ENCODE measurements around the gene YOD1.
"Not testable (repeated sequence)": the region's sequence is repeated elsewhere in the genome, so short reads cannot be mapped to it uniquely, and the experiment has no call there.

The YOD1 gene

GRCh38 chr1:207047505-207047904, 3.5 kb downstream of the YOD1 start:
- DNase-seq: no peak

GRCh38 chr1:207045453-207045852, 5.6 kb downstream of the YOD1 start:
- DNase-seq: no peak

DNA sequence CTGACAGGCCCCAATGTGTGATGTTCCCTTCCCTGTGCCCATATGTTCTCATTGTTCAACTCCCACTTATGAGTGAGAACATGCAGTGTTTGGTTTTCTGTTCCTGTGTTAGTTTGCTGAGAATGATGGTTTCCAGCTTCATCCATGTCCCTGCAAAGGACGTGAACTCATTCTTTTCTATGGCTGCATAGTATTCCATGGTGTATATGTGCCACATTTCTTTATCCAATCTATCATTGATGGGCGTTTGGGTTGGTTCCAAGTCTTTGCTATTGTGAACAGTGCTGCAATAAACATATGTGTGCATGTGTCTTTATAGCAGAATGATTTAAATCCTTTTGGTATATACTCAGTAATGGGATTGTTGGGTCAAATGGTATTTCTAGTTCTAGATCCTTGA, 9.6 kb downstream of the YOD1 start:
- DNase-seq: not testable (repeated sequence)

DNA sequence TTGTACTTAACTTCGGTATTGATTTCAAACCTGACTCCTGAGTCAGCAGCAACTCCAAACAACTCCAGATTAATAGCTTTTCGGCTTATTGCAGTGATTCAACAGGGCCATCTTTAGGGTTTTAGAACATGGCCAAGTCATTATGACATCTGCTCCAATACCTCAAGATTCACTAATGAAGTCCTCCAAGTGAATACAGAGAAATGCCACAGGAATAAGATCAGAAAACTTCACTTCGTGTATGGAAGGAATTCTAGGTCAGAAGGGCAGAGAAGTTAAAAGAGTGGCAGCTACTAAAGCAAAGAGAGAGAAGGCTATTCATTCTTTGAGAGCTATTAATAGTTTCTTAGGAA, 10.9 kb downstream of the YOD1 start:
- no peak for DNase-seq

DNA sequence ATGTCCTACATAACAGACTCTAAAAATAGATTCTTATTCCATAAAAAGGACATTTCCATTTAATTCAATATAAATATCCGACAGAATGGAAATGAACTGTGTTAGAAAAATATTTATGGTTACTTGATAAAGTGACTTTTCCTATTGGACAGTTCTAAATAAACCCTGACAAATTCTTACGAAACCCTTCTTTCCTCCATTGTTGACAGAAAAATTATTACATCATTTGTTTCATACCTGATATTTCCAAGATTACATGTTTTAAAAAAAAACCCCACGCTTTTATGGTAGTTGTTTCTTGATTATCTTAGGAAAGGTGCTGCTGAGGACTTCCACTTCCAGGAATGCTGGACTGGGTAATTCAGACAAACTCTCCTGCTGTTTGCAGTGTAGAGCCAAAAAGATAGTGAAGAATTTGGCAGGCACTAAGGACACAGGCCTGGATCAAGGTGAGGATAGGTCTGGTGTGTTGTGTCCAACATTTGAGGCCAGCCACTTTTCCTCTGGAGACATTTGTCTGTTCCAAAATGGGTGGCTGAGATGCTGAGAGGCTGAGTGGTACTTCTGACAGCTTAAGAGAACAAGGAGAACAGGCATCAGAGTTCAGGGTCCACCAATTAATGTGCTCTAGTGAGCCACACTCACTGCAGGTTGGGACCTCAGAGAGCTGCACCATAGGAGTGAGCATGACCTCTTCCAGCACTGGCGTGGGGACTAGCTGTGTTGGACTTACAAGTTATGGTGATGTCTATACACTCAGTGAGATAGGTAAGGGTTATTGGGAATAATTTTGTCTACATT, 11.4 kb downstream of the YOD1 start:
- DNase-seq: no peak

GRCh38 chr1:207036865-207037264, 14.1 kb downstream of the YOD1 start:
- DNase-seq: no peak

DNA sequence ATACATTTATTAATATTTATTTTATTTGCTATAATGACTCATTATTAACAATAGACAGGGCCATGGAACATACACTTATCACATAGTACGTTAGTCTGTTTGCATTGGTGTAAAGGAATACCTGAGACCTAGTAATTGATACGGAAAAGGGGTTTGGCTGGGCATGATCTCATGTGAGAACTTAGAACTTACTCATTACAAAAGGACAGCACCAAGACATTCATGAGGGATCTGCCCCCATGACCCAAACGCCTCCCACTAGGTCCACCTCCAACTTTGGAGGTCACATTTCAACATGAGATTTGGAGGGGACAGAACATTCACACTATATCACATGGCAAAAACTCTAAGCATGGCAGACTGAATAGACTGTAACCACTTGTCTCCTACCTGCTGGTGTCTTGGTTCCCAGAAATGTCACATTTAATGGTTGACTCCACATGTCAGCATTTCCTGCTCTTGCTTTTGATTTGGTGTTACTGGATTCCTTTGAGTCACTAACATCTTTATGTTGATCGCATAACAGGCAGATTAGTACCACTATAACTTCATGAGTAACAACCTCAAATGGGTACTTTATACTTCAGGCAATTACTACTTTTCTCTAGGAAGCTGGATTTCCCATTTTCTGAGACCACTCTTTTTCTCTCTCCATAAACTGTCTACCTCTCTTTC, 15.0 kb downstream of the YOD1 start:
- no peak for DNase-seq

DNA sequence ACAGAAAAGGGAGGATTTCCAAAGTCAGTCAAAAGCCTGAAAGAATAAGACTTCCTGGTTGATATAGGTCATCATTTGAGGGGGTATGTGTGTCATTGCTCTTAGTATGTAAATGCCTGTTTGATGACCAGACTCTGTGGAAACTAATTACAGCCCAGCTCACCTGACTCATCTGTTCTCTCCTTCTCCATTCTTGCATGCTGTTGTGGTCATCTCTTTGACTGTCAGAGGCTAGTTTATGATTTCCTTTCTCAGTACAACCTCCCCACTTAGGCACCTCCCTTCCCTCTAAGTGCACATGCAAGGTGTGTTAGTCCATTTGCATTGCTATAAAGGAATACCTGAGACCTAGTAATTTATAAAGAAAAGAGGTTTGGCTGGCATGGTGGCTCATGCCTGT, 16.0 kb downstream of the YOD1 start:
- DNase-seq: no peak

DNA sequence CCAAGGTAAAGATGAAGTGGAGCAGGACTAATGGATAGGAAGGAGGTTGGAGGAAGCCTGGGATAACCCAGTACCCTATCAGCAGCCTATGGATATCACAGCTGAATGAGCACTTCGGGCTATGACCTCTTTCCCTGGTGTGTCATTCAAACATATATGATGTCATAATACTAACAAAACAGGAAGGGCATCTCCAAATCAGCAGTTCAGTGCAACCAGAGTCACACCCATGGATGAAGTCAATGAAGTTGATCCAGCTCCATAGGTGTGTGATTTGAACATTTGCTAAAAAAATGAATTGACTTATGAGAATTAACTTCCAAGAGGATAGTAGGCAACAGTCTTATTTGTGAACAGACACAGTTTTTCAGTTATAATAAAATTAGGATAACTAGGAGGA, 16.8 kb downstream of the YOD1 start:
- no peak for DNase-seq

DNA sequence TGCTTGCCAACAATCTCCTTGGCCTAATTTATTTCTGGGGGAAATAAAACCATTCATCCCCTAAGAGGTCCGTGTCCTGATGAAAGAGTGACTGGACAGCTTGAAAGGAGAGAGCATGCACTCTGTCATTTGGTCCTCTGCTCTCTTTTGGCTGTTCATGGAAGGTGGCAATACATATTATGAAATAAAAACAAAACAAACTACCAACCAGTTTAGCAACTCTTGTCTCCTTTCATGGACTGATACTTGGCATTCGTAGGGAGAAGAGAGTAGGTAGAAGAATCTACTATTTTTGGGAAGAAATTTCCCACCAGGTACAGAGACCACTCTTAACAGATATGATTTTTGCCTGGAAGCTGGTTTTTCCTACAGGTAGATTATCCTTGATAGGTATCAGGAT, 17.7 kb downstream of the YOD1 start:
- DNase-seq: no peak

DNA sequence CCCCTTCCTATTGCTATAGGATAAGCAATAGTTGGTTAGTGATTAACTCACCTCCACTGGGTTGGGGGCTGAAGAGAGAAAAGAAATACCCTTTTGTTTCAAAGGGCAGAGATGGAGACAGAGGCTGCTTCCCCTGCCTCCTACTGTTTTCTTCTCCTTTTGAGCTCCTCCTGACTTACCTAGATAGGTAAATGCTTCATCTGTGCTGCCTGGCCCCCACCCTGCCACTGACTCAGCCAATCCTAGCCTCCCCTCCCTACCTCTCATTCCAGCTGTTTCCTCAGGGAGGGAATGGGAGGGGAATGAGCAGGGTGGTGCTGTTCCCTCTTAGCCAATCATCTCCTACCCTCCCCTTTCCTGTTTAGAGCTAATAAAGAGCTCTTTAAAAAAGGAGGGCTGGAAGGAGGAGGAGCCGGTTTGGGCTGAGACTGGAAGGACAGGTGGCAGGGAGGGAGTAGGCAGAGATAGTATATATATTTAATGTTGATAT, 18.4 kb downstream of the YOD1 start, which contains the start of gene C1orf116:
Gene C1orf116, minus strand, starts transcription at position 229 of the 490 bp plus-strand sequence. CDS start 5,158 bp downstream, outside the sequence.
- DNase-seq: no peak

DNA sequence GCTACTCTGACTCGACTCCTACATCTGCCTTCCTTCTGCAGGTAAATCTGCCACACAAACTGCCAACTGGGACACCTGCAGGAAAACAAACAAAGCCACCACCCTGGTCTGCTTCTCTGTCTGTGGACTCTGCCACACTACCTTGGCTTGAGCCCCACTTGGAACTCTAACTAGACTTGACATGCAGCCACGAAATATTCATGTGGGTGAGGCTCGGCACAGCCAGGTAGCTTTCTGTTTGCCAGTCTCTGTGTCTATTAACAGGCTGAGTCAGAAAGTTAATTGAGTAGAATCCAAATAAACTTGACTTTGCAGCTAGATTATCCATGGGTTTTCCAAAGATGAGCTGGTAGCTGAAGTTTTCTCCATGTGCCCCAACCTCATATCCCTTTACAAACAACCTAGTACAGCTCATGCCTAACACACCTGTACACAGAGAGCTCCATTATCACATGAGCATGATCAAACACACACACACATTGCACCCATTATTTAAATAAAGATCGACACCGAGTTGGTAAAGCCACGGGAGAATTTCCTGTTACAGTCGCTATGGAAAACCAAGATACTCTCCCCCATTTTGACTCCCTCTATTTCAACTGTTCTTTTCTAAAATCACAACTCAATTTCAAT, 19.3 kb downstream of the YOD1 start:
- DNase-seq: no peak

GRCh38 chr1:207031016-207031415, 20.0 kb downstream of the YOD1 start:
- no peak for DNase-seq

- no peak for DNase-seq
Measured at GRCh38 chr1:207030522-207031009, 20.4 kb downstream of the YOD1 start.

DNA sequence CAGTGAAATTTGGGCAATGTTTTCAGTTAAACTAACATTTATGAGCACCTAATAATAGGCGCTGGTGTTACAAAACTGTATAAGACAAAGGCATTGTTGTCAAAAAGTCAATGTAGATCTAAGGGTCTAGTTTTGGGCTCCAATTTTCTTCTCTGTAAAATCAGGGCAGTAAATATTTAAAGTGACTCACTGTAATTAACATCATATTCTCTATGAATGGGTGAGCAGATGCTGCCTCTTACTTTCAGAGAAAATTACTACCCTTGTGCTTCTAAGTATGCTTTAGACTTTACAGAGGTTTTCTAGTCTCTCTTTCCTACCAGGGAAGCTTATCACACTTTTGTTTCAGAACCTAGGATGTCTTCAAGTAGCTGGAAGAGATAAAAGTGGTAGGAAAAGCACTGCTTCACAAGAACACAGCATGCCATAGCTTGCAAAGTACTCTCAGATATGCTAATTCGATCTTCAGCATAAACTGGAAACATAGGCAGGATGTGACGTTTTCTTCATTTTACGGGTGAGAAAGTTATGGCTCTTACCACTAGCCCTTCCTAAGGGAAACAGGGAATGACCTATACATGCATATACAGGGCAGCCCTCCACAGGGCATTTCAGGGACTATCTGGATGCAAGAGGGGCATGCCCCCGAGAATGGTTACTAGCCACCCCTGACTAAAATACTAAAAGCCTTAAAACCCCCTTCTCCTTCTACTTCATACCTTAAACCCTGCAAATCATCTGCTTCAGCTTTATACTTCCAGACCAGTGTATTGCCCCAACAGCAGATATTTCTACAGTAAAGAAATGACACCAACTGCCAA, 21.1 kb downstream of the YOD1 start:
- no peak for DNase-seq

DNA sequence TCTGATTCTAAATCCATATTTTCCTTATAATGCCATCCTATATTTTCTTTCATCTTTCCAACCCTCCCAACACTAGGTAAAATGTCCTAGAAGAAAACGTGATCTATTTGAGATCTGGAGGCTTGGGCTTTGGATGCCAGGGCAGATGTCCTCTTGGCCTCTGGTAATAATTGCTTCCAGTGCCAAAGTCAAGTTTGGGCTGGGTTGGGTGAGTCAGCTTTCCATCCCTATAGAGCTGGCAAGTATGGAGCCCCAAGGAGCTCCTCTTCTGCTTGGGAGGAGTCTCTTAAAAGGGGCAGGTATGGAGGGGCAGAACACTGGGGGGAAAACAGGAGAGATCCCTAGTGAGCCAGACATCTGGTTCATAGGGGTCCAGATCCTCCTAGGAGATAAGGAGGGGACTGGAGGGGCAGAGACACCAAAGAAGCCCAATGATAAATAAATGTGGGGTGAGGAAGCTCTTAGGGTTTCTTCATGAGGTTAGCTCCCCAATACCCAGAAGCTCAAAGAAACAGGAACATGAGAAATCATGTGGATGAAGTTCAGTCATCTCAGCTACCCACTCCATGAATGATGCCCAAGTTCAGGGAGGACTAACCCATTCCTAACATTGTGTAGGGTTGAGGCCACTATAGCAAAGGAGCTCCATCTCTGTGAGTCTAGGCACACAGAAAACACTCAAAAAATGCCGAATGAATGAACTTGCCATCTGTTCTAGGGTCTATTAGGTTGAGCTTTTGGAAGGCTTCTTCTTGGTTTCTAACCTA, 21.9 kb downstream of the YOD1 start:
- DNase-seq: no peak

GRCh38 chr1:207027921-207028320, 23.1 kb downstream of the YOD1 start:
- DNase-seq: no peak

- DNase-seq: no peak
Measured at GRCh38 chr1:207027206-207027777, 23.7 kb downstream of the YOD1 start.

GRCh38 chr1:207026104-207026534, 24.9 kb downstream of the YOD1 start:
- DNase-seq: no peak

DNA sequence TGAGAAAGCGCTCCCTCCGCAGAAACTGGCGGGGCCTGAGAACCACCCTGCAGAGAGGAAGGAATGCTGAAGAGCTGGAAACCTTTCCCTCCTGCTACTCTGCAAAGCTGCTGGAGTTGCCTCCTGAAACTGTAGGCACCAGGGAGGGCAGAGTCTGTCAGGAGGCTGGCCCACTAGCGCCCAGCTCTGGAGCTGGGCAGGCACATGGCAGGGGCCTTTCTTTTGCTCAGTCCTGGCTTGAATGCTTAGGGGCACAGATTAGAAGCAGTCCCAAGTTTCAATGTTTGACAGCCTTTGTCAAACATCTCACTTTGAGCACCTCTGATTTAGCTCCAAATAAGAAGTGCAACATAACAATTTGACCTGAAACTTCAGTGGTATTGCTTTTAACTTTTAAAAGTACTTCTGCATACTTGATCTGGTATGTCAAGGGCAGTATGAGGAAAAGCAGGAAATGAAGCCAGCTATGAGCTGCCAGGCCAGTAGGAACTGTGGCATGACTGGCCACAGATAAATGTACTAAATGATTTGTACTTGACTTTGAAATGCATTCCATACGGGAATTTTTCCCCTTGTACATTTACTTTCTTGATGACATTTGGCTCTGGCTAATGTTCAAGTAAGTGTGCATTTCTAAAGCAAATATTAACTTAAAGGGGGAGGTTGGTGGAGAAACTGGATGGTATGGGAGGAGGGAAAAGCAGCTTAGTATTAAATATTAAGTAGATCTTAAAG, 25.7 kb downstream of the YOD1 start:
- no peak for DNase-seq
